K562 treated with DMSO at 1 percent for 4 hours (cell line): ENCODE results near the gene AMIGO2. TPM values are rescaled to one million over a fixed set of nuclear protein-coding genes. Genes with fewer than 3 reads are reported as not detected.

Experiments
- total RNA-seq: library from RNA; unstranded; fragments of 300-600 nt; gene quantifications from 2 replicates; pipeline ENCODE4 v1.2.3, GENCODE V29; 2022; ENCODE audit not compliant: insufficient read depth

AMIGO2 gene, protein sequence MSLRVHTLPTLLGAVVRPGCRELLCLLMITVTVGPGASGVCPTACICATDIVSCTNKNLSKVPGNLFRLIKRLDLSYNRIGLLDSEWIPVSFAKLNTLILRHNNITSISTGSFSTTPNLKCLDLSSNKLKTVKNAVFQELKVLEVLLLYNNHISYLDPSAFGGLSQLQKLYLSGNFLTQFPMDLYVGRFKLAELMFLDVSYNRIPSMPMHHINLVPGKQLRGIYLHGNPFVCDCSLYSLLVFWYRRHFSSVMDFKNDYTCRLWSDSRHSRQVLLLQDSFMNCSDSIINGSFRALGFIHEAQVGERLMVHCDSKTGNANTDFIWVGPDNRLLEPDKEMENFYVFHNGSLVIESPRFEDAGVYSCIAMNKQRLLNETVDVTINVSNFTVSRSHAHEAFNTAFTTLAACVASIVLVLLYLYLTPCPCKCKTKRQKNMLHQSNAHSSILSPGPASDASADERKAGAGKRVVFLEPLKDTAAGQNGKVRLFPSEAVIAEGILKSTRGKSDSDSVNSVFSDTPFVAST
- 7.9 and 13.3 TPM in 2 replicates for total RNA-seq

DNA sequence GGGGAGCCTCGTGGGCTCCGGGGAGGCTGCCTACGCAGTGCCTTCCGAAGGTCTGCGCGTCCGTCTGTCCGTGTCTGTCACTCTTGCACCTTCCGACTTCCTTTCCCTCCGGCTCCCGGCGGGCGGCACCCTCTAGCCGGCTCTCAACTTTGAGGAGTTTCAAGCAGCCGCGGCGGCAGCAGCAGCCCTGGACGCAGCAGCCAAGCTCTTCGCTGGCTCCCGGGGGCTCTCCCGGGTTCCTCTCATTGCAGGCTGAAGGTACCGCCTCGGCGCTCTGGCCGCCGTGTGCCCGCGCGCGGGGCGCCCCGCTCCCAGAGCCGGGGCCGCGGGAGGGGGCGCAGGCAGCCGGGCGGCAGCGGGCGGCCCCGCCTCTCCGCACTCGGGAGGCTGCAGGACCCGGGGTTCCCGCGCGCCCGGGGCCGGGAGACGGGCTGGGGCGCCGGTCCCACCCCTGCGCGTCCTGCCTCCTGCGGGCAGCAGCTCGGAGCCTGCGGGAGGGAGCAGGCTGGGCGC is at the start of gene AMIGO2, which contains the start of gene PCED1B:
TSS of gene AMIGO2 (minus strand) at position 492 of the 513 bp plus-strand sequence. CDS start 957 bp downstream, outside the sequence.
TSS of gene PCED1B (plus strand) at position 154 of the 513 bp plus-strand sequence. CDS start 155,443 bp downstream, outside the sequence.

Other genes with a start within 250 kb of the AMIGO2 start
- 17.0 and 32.8 TPM in 2 replicates for gene PCED1B, start 338 bp downstream of the AMIGO2 start, total RNA-seq